IPS DF 19.7 (cell line): ENCODE measurements around the gene CWC25.
A peak's percentile ranks its signal among the peaks of the same experiment; 100 is the strongest.
"Not testable (repeated sequence)": the region's sequence is repeated elsewhere in the genome, so short reads cannot be mapped to it uniquely, and the experiment has no call there.

Experiments used
- DNase-seq: peaks from one replicate; pipeline ENCODE4 v3.0.0-alpha.2; 2013; ENCODE audit warnings: low read depth, low spot score

The CWC25 gene

DNA sequence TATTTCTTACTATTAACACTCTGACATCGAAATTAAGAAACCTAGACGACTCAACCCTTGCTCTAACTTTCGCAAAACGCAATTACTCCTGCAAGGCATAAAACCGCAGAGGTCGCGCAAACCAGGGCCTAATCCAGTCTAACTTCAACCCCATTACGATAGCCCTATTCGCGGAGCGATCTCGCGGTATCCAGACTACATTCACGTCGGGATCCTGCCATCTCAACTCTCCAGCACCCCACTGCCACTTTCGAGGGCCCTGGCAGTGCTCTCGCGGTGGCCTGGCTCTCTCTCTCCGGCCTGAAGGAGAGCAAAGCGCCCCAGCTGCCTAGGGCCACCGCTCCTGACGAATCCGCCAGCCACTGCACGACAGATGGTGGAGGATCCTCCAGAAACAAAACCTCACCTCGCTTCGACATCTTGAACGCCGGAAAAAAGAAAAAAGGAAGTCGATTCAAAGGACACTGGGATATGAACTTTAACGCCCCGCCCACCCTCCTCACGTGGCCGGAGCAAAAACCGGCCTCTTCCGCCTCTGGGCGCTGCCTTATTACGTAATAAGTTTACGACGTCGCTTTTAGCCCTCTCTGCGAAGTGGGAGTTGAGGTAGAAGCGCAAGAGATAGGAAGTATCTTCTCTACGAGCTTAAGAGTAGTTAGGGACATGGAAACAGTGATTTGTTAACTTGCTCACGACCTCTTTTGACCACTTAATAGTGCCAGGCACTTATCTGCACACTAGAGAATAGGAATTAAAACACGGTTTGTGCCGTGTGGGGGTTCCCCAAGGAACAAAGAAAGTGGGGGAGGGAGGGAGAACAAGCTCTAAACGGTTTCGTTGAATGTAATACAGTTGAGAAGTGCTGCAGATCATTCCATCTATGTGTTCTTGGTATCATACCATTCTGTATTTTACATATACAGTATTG lies 28.4 kb upstream of the CWC25 start, which contains the start of gene RPL23:
Gene RPL23, minus strand, starts transcription at position 430 of the 928 bp plus-strand sequence. Its CDS starts 11 bp downstream, at position 419.
- DNase-seq = no peak

DNA sequence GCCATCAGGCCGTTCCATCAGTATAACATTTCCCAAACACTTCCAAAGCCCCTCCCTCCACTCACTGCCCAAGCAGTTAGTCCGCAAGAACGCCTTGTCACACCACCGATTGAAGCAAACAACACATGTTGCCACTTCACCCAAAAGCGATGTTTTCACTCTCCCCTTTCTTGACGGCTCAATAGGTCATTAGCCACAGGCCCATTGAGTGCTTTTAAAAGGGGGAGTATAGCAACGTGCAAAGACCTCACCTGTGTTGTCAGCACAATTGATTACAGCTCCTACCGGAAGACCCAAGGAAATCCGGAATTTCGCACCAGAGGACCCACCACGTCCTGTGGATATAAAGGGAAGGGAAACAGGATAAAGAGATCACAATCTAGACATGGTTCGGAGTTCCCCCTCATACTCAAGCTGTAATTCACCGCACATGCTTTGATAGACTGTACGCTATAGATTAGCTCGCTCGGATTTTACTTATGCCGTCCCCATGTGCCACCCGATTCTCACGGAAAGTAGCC lies 27.7 kb upstream of the CWC25 start:
- DNase-seq = no peak

DNA sequence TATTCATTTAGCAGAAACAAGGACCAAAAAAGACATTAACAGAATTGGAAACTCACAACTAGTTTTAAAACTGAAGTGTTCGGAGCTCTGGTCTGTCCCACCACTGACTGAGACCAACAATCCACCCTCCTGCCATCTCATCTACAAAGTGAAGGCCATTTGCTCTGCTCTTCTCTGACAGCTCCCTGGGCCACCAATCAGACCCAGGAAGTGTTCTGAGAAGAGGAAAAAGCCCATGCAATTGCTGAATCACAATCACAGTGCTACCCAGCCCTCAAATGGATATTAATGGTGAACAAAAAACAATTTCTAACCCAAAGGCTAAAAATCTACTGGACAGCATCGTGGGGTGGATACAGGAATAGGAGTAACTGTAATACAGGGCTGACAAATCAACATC lies 26.3 kb upstream of the CWC25 start:
- no peak for DNase-seq

DNA sequence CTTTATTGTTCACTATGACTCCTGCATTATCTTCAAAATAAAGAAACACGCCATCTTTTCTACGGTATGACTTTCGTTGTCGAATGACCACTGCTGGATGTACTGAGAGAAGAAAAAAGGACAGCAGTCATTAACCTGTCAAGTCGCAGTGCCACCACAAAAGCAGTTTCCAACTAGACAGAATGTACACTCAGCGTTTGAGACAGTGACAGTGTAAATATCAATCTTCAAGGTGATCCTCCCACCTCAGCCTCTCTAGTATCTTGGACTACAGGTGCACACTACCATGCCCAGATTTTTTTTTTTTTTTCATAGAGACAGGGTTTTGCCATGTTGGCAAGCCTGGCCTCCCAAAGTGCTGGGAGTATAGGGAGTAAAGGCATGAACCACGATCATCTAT lies 25.3 kb upstream of the CWC25 start:
- DNase-seq = no peak

DNA sequence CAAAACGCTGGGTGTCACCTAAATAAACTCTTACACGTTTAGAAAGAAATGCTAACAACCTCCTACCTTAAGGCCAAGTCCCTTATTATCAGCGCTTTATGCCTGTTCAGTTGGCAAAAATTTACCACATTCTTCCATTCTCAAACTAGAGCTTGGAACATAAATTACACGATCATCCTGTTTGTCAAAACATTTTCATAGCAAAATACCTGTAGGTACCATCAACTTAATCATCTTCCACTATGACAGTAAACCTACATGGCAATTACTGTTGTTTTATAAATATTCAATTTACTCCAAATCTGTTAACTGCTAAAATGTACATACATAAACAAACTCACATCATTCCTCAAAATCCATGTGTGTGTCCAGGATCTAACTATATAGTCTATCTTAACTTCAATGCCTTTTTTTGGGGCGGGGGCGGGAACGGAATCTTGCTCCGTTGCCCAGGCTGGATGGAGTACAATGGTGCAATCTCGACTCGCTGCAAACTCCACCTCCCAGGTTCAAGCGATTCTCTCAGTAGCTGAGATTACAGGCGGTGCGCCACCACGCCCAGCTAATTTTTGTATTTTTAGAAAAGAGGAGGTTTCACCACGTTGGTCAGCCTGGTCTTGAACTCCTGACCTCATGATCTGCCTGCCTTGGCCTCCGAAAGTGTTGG lies 24.0 kb upstream of the CWC25 start:
- no peak for DNase-seq

DNA sequence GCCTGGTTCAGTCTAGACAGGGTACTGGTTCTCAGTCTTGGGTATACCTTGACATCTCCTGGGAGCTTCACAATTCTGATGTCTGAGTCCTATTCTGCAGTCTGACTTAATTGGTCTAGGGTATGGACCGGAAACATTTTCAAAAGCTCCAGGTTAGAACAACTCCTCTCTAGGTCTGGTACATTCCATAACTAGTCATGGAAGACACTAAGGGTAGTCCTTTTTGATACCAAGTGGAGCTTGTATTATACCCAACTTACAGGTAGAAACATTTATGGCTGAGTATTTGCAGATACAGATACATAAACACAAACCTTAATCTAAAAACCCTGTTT lies 23.4 kb upstream of the CWC25 start:
- no peak for DNase-seq

DNA sequence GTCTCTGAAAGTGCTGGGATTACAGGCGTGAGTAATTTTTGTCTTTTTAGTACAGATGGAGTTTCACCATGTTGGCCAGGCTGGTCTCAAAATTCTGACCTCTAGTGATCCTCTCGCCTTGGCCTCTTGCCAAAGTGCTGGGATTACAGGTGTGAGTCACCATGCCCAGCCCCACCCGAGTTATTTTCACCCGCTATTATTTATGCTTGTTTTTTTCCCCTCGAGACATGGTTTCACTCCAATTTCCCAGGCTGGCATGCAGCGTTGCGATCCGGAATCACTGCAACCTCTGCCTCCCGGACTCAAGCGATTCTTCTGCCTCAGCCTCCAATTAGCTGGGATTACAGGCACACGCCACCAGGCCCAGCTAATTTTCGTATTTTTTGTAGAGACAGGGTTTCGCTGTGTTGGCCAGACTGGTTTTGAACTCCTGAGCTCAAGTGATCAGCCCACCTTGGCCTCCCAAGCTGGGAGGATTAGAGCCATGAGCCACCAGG lies 19.2 kb upstream of the CWC25 start:
- no peak for DNase-seq

DNA sequence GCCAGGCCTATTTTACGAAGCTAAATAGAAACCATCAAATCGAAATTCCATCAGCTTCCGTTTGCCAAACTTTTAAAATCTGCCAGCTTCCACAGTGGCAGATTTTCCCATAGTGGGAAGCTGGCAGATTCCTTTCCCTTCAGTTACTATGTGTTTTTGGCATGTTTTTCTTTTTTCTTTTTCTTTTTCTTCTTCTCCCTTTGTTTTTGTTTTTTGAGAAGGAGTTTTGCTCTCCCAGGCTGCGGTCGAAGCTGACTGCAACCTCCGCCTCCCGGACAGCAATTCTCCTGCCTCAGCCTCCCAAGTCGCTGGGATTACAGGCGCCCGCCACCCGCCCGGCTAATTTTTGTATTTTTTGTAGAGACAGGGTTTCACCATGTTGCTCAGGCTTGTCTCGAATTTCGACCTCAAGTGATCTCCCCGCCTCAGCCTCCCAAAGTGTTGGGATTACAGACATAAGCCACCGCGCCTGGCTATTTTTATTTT lies 684 bp upstream of the CWC25 start:
- DNase-seq = no peak

DNA sequence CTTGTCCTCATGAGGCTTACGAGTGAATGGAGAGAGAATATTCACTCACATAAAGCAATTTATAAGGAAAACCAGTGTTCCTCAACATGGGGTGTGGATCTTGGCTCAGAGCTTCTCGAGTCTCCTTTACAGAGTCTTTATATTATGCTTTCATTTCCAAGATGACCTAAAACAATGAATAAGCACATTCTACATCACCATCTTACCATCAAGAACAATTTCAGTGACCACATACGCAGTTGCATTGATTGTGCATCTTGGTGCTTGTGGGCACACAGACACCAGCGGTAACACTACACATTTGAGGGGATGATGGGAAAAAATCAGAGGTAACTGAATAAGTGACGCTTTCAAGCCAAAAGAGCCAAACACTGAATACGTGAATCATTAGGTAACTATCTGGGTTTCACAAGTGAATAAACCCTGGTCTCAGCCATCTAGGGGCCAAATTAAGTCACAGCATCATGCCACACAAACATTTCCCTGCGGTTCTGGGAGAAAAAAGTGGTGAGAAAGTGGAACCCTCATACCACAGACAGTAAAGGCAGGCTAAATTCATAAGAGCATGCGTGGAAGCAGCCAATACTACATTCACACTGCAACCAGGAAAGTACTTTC lies 9.4 kb downstream of the CWC25 start:
- no peak for DNase-seq

DNA sequence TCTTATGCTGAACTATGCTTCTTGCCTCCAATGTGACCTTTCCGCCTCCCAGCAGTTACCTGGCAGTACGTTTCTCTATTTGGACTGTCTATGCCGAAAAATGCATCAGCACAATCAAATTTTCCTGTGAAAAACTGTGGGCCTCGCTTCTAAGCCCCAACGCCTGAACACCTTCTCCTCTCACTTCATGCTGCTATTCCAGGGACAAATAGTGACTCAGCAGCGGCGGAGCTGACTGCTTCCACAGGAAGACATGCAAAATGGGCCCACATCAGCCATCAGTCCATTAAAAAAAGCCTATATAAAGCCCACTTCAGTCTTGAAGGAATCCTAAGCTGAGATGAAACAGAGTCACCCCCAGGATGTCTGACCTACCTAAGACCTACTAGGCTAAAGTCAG lies 15.3 kb downstream of the CWC25 start:
- no peak for DNase-seq

DNA sequence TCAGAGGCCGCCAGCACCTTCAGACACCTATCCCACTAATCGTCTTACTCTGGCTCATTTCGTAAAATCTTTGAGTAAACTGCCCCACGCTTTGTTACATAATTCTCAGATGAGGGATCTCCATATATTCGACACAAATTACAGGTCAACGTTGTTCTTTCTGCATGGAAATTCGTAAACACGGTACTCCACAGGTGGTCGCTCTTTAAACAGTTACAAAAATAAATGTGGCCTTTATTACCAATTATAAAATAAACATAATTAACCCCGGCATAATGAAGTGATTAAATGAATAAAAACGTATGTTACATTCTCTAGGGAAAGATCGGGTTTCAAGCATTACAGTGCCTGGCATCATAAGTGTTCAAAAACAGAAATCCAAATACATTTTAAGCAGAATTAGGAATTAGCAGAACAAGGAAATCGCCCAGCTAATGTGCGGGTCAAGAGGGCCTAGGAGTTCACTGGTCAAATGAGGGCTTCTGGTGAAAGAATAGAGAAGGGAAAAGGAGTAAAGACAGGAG lies 24.8 kb downstream of the CWC25 start:
- DNase-seq = no peak

DNA sequence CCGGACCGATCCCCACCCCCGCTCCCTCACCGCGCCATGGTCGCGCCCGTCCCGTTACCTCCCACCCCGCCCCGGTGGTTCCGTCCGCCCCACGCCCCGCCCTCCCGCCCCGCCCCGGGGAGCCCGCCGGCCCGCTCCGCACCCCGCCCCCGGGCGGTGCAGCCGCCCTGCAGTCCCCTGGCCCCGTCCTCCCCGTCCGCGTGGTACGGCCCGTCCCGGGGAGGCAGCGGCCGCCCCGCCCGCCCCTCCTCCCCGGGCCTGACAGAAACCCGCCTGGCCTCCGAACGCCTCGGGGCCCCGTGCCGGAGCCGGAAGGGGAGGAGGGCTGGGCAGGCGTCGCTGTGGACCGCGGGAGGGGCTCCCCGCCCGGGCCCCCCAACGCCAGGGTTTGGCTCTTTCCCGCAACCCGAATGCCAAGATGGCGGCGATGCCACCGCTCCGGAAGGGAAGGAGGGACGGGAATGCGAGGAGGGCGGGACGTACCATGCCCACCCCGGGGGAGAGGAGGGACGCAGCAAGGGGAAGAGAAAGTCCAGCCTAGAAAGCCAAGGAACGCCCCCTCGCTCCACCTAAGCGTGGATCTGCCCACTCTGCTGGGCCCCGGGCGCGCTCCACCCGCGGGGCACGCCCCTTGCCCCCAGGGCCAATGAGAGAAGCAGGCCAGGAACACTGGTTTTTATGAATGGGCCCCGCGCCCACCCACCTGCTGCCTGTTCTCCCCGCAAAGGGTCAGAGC lies 25.5 kb downstream of the CWC25 start, which contains the start of gene PIP4K2B:
Gene PIP4K2B, minus strand, starts transcription at position 56 of the 736 bp plus-strand sequence. CDS start 132 bp downstream, outside the sequence.
- DNase-seq = peak; percentile 93

DNA sequence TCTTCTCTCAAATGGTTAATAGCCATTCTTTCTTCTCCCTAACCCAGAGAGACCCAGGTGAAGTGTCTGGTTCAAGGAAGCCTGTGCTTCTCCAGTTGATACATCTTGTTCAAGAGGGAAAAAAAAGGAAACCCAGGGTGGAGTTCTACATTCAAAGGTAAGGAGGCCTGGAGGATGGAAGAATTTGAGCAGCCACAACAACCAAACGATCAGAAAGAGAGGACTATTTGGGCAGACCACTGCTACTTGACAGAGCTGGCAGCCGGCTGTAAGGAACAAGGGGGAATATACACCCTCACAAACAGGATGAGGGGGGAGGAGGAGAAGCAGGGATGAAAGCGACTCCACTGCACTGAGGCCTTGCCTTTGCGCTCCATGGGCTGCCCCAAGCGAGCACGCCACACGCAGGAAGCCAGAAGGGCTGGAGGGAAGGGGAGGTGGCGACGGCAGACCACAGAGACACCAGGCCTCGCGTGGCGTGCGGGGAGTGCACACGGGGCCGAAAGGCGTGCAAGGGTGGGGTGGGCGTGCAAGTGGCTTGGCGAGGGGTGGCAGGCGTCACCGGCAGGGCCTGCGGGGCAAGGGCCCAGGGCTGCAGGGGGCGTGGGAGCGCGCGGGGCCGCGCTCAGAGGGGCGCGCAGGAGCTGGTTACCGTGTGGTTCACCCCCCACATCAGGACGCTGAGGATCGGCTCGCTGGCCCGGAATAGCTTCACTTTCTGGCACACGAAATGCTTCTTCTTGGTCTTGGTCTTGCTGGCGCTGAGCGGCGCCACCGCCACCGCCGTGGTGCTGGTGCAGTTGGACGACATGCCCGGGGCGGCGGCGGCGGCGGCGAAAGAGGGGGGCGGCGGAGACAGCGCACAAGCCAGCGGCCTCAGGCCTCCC lies 26.3 kb downstream of the CWC25 start:
- DNase-seq = no peak

DNA sequence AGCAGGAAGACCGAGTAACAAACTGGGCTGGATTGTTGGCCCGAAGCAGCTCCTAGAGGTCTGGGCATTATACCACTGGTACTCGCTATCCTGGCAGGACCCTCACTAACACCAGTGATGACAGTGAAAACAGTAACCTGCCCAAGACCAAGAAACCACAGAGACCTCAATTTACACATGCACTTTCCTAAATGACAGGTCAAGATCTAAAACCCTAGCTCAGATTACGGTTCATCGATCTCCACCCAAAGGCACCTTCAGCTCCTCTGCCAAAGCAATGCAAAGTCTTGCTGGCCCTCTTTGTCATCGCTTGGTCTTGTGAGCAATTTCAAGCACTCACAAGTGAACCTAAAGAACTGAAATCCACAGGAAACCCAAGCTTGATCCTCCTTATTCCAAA lies 27.3 kb downstream of the CWC25 start:
- no peak for DNase-seq

DNA sequence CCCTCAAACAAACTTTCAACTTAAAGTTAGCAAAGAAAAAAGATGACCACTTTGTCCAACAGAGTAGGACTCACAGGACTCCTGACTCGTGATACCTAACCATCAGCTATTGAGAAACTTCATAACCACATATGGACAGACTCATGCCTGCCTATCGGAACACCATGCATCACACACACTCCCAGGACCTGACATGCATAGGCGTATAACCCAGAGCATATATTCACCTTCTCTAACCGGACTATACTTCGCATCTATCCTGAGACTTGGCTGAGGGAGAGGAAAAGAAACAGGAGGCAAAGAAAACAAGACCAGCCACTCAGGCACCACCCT lies 28.0 kb downstream of the CWC25 start:
- no peak for DNase-seq

DNA sequence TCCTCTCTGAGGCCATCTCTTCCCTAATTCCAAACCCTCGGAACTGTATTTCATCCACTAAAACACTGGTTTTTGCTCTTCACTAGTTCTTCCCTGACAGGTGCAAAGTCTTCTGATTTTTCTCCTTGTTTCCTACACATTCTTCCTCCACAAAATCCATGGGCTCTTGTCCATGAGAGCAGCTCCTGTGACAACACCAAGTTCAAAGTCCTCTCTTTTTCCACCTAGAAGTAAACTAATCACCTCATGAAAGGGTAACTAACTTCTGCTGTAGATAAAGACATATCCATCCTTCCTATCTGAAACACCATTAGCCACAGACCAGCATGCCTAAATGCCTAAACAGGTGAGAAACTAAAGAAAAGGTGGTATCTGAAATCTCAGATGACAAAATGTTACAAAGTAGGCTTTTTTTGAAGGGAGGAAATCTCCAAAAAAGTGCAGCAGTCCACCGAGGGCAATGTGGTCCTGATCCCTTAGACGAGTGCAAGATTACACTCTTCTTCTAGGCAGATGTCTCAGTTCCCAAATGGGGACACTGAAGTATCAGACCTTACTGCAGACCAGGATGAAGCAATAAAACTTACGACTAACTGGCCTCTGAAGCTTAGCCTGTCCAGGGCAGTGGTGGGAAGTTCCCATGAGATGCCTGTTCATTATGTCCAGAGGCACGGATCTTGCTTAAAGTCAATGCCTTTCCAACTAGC lies 28.5 kb downstream of the CWC25 start:
- DNase-seq = no peak

DNA sequence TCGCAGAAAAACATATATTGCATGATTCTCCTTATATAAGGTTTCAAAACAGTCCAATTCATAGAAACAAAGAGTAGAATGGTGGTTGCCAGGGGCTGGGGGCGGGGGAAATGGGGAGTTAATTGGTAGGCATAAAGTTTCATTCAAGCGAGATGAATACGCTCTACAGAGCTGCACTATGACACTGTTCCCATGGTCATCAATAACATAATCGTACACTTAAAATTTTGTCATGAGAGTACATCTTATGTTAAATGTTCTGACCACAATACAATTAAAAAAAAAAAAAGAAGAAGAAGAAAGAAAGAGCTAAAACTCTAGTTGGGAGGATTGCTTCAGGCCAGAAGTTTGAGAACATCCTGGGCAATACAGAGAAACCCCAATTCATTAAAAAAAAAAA lies 30.9 kb downstream of the CWC25 start:
- DNase-seq = no peak

DNA sequence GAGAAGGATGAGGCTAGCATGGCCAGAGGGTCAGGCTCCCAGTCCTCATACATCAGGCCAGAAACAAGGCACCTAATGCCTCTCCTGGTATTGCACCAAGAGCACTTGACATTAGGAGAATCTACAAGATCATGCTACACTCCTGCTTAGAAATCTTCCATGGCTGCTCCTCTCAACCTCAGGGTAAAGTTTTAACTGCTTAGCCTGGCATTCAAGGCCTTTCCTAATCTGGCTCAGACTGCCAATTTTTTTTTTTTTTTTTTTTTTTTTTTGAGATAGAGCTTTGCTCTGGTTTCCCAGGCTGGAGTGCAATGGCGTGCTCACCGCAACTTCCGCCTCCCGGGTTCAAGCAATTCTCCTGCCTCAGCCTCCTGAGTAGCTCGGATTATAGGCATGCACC lies 34.0 kb downstream of the CWC25 start:
- no peak for DNase-seq

DNA sequence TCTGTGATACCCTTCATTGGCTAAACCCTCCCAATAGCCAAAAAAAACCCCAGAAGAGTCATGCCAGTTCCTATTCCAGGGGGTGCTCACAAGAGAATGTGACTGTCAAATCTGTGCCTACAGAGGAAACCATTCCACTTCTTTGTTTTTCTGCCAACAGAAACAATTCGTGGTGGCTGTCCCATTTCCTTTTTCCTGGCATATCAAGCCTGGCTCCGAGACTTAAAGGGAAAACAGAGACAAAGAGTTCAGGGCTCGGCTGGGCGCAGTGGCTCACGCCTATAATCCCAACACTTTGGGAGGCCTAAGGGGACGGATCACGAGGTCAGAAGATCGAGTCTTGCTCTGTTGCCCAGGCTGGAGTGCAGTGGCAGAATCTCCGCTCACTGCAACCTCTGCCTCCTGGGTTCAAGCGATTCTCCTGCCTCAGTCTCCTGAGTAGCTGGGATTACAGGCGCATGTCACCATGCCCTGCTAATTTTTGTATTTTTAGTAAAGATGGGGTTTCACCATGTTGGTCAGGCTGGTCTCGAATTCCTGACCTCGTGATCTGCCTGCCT lies 34.9 kb downstream of the CWC25 start:
- DNase-seq = not testable (repeated sequence)
